GM12878 (cell line): ENCODE results near the gene BRD2. TPM values are rescaled to one million over a fixed set of nuclear protein-coding genes. Genes with fewer than 3 reads are reported as not detected.

Source experiments
- CREB1 ChIP-seq: IDR thresholded peaks from 2 replicates; pipeline ENCODE4 v1.6.1; 2012; ENCODE audit warnings: low read depth, mild to moderate bottlenecking, inconsistent platforms
- EZH2 ChIP-seq: IDR thresholded peaks from 2 replicates; pipeline ENCODE4 v1.6.1; 2012; ENCODE audit warnings: low read depth, mild to moderate bottlenecking, control low read depth, inconsistent platforms, low read length, borderline replicate concordance; ENCODE audit not compliant: control insufficient read depth
- GATAD2B ChIP-seq: fragments of 450-650 bp; conservative IDR thresholded peaks from 2 replicates; pipeline ENCODE4 v1.6.1; 2017; ENCODE audit warnings: low read depth, mild to moderate bottlenecking, moderate library complexity
- HCFC1 ChIP-seq: fragments of 150-350 bp; IDR thresholded peaks from 2 replicates; pipeline ENCODE4 v1.6.1; 2014; ENCODE audit warnings: low read length
- HDAC6 ChIP-seq: fragments of 200-600 bp; sonication (generic); IDR thresholded peaks from one replicate; pipeline ENCODE4 v1.8.0; 2017; ENCODE audit warnings: antibody characterized with exemption; ENCODE audit not compliant: unreplicated experiment
- IKZF2 ChIP-seq, 2 experiments: fragments of 450-650 bp; IDR thresholded peaks; 2 replicates each; pipeline ENCODE4 v1.6.1; 2017; ENCODE audit warnings: mild to moderate bottlenecking in 2 of 2, moderate library complexity in 2 of 2
- KAT2A ChIP-seq: conservative IDR thresholded peaks from 2 replicates; pipeline ENCODE4 v1.6.1; 2011; ENCODE audit warnings: low read depth, low read length; ENCODE audit not compliant: control insufficient read depth
- MYB ChIP-seq: fragments of 150-350 bp; IDR thresholded peaks from 2 replicates; pipeline ENCODE4 v1.6.1; 2014; ENCODE audit warnings: mild to moderate bottlenecking, low read depth, low read length, borderline replicate concordance
- NFIC ChIP-seq: IDR thresholded peaks from 2 replicates; pipeline ENCODE4 v1.6.1; 2012; ENCODE audit warnings: low read depth, mild to moderate bottlenecking, inconsistent platforms, low read length, moderate library complexity
- NR2C2 ChIP-seq: IDR thresholded peaks from 2 replicates; pipeline ENCODE4 v1.6.1; 2011; ENCODE audit warnings: borderline replicate concordance, low read depth; ENCODE audit not compliant: control insufficient read depth, insufficient read length
- PAX8 ChIP-seq: fragments of 450-650 bp; IDR thresholded peaks from 2 replicates; pipeline ENCODE4 v1.6.1; 2017; ENCODE audit warnings: mild to moderate bottlenecking, moderate library complexity
- SMARCA5 ChIP-seq: fragments of 450-650 bp; IDR thresholded peaks from 2 replicates; pipeline ENCODE4 v1.6.1; 2017; ENCODE audit warnings: mild to moderate bottlenecking
- SP1 ChIP-seq: IDR thresholded peaks from one replicate; pipeline ENCODE4 v1.6.1; 2011; ENCODE audit warnings: low read depth, low read length
- YY1 ChIP-seq: IDR thresholded peaks from 2 replicates; pipeline ENCODE4 v1.6.1; 2011; ENCODE audit warnings: low read depth, mild to moderate bottlenecking, low read length
- ZZZ3 ChIP-seq: IDR thresholded peaks from 2 replicates; pipeline ENCODE4 v1.6.1; 2011; ENCODE audit warnings: low read depth; ENCODE audit not compliant: control insufficient read depth, insufficient read length
- polyA plus RNA-seq, 11 experiments: library from polyadenylated mRNA; depleted of rRNA in 4 of 11; unstranded in 6 of 11; stranded (reverse) in 5 of 11; fragments of >200 nt; fragmentation: Nextera tagmentation in 4 of 11; fragmentation: Illumina TruSeq in 1 of 11; extraction: Ambion mirVana in 4 of 11; extraction: Trizol in 1 of 11; gene quantifications; 1 replicate in 1 of 11; 2 replicates in 10 of 11; pipeline versions ENCODE4 v1.2.1 to v1.2.3, GENCODE V29; 2011 to 2016; ENCODE audit warnings: inconsistent platforms in 2 of 11, missing spikeins in 2 of 11, low read depth in 1 of 11
- total RNA-seq, 4 experiments: library from RNA; depleted of rRNA in 3 of 4; stranded (reverse); fragments of >200 nt in 3 of 4; fragmentation: Illumina TruSeq in 1 of 4; extraction: Trizol in 1 of 4; gene quantifications; 2 replicates each; pipeline versions ENCODE4 v1.2.1 to v1.2.3, GENCODE V29; 2013 to 2021
- TF ChIP-seq, protein P1 (sequence below): fragments of 450-650 bp; IDR thresholded peaks from 2 replicates; pipeline ENCODE4 v1.6.1; 2018; ENCODE audit warnings: mild to moderate bottlenecking, low read depth, moderate library complexity; ENCODE audit not compliant: partially characterized antibody
- TF ChIP-seq, protein P2 (sequence below): IDR thresholded peaks from 2 replicates; pipeline ENCODE4 v1.6.1; 2012; ENCODE audit warnings: low read depth, low read length, improper control_type of control experiment
- TF ChIP-seq, protein P3 (sequence below): fragments of 450-650 bp; IDR thresholded peaks from 2 replicates; pipeline ENCODE4 v1.6.1; 2017; ENCODE audit warnings: mild to moderate bottlenecking, low read depth, inconsistent platforms; ENCODE audit not compliant: poor library complexity, severe bottlenecking
- TF ChIP-seq, protein P4 (sequence below): fragments of 450-650 bp; IDR thresholded peaks from 2 replicates; pipeline ENCODE4 v1.6.1; 2017; ENCODE audit warnings: low read depth, mild to moderate bottlenecking, moderate library complexity
- TF ChIP-seq, protein P5 (sequence below): fragments of 450-650 bp; IDR thresholded peaks from 2 replicates; pipeline ENCODE4 v1.6.1; 2016; ENCODE audit warnings: mild to moderate bottlenecking

BRD2 gene
- total and polyA plus RNA-seq, 10 of the 15 experiments (the other 5 are each of a cell fraction or from before 2014, with no cell fraction given) = 32.2 to 239 (median 139) TPM

DNA sequence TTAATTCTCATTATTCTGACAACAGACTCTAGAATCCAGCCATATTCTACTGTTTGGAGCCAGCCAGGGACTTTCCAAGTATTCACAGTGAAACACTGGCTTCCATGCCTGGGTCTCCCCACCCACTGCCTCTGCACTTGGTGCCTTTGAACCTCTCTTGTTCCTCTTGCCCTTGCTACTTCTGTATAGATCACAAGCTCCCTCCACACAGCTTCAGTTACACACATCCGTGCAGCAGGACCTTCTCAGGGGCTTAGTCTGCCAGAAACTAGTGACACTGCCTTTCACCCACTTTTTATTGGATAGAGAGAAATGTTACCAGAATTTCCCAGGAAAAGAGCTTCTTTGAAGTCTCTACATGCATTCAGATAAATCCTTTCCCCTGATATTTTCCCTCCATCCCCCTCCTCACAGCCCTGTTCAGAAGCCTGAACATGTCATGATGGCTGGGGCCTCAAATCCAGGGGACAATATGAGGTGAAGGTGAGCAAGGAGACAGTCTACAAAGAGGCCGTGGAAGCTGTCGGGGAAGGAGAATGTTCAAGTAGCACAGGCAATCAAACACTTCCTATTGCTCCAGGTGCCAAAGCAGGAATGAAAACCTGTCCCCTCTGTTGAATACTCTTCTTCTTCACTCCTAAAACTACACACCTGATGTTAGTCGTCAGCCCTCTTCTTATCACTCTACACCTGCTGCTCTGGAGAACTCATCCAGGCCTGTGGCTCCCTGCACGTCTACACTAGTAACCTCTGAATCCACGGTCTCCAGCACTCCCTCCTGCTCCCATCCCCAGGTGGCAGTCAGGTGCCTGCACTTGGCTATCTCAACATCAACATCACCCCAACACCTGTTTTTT lies 61.2 kb downstream of the BRD2 start (continued):
- TF ChIP-seq, protein P1, sequence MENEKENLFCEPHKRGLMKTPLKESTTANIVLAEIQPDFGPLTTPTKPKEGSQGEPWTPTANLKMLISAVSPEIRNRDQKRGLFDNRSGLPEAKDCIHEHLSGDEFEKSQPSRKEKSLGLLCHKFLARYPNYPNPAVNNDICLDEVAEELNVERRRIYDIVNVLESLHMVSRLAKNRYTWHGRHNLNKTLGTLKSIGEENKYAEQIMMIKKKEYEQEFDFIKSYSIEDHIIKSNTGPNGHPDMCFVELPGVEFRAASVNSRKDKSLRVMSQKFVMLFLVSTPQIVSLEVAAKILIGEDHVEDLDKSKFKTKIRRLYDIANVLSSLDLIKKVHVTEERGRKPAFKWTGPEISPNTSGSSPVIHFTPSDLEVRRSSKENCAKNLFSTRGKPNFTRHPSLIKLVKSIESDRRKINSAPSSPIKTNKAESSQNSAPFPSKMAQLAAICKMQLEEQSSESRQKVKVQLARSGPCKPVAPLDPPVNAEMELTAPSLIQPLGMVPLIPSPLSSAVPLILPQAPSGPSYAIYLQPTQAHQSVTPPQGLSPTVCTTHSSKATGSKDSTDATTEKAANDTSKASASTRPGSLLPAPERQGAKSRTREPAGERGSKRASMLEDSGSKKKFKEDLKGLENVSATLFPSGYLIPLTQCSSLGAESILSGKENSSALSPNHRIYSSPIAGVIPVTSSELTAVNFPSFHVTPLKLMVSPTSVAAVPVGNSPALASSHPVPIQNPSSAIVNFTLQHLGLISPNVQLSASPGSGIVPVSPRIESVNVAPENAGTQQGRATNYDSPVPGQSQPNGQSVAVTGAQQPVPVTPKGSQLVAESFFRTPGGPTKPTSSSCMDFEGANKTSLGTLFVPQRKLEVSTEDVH = no peak
- TF ChIP-seq, protein P2, sequence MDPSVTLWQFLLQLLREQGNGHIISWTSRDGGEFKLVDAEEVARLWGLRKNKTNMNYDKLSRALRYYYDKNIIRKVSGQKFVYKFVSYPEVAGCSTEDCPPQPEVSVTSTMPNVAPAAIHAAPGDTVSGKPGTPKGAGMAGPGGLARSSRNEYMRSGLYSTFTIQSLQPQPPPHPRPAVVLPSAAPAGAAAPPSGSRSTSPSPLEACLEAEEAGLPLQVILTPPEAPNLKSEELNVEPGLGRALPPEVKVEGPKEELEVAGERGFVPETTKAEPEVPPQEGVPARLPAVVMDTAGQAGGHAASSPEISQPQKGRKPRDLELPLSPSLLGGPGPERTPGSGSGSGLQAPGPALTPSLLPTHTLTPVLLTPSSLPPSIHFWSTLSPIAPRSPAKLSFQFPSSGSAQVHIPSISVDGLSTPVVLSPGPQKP = no peak
- TF ChIP-seq SP1 (peak; percentile 55), HCFC1 (0 out of 2 replicates have a peak, but pooled peaks have one; percentile 34), KAT2A (no peak), SMARCA5 (peak; percentile 75; the same call in 1 of the 2 replicates), MYB (peak; percentile 80; the same call in 1 of the 2 replicates), IKZF2 (IDR thresholded peaks at IDR 0.05) (peak; percentile 94 to 95), YY1 (peak; percentile 85), ZZZ3 (no peak), NFIC (peak; percentile 67; the same call in 1 of the 2 replicates), PAX8 (no peak), EZH2 (no peak), HDAC6 (peak; percentile 29), NR2C2 (no peak), GATAD2B (no peak; the same call in 1 of the 2 replicates), CREB1 (peak; percentile 98)
- TF ChIP-seq, protein P3, sequence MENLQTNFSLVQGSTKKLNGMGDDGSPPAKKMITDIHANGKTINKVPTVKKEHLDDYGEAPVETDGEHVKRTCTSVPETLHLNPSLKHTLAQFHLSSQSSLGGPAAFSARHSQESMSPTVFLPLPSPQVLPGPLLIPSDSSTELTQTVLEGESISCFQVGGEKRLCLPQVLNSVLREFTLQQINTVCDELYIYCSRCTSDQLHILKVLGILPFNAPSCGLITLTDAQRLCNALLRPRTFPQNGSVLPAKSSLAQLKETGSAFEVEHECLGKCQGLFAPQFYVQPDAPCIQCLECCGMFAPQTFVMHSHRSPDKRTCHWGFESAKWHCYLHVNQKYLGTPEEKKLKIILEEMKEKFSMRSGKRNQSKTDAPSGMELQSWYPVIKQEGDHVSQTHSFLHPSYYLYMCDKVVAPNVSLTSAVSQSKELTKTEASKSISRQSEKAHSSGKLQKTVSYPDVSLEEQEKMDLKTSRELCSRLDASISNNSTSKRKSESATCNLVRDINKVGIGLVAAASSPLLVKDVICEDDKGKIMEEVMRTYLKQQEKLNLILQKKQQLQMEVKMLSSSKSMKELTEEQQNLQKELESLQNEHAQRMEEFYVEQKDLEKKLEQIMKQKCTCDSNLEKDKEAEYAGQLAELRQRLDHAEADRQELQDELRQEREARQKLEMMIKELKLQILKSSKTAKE = peak; percentile 61
- TF ChIP-seq, protein P4, sequence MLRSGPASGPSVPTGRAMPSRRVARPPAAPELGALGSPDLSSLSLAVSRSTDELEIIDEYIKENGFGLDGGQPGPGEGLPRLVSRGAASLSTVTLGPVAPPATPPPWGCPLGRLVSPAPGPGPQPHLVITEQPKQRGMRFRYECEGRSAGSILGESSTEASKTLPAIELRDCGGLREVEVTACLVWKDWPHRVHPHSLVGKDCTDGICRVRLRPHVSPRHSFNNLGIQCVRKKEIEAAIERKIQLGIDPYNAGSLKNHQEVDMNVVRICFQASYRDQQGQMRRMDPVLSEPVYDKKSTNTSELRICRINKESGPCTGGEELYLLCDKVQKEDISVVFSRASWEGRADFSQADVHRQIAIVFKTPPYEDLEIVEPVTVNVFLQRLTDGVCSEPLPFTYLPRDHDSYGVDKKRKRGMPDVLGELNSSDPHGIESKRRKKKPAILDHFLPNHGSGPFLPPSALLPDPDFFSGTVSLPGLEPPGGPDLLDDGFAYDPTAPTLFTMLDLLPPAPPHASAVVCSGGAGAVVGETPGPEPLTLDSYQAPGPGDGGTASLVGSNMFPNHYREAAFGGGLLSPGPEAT = peak; percentile 93
- TF ChIP-seq, protein P5, sequence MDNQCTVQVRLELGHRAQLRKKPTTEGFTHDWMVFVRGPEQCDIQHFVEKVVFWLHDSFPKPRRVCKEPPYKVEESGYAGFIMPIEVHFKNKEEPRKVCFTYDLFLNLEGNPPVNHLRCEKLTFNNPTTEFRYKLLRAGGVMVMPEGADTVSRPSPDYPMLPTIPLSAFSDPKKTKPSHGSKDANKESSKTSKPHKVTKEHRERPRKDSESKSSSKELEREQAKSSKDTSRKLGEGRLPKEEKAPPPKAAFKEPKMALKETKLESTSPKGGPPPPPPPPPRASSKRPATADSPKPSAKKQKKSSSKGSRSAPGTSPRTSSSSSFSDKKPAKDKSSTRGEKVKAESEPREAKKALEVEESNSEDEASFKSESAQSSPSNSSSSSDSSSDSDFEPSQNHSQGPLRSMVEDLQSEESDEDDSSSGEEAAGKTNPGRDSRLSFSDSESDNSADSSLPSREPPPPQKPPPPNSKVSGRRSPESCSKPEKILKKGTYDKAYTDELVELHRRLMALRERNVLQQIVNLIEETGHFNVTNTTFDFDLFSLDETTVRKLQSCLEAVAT = peak; percentile 97
